OCI-LY7 (cell line): ENCODE results near the gene TCEAL6.

ENCODE experiments used
- CTCF ChIP-seq: fragments of 200-600 bp; sonication (generic); conservative IDR thresholded peaks from 2 replicates; pipeline ENCODE4 v1.5.1; 2014; ENCODE audit warnings: mild to moderate bottlenecking, antibody characterized with exemption, low read length, moderate library complexity, mixed read lengths
- EZH2phosphoT487 ChIP-seq: fragments of 200-600 bp; sonication (generic); IDR thresholded peaks from 2 replicates; pipeline ENCODE4 v1.6.1; 2018; ENCODE audit warnings: low read depth, borderline replicate concordance, mild to moderate bottlenecking, mixed run types, antibody characterized with exemption, low read length, moderate library complexity, mixed read lengths

- TF ChIP-seq CTCF (no peak), EZH2phosphoT487 (no peak)
Observed at GRCh38 chrX:102115748-102116147, 26.5 kb downstream of the TCEAL6 start.
